ENCODE results near the gene MAPRE3. TPM values are rescaled to one million over a fixed set of nuclear protein-coding genes. Genes with fewer than 3 reads are reported as not detected.

The MAPRE3 gene
- total and polyA plus RNA-seq, 9 of the 15 experiments (the other 6 are each of a cell fraction or from before 2014, with no cell fraction given) = 0.70 to 43.2 (median 12.6) TPM

- no peak for TF ChIP-seq ZBTB34 (CRISPR knock-in tag; IDR thresholded peaks at IDR 0.05)
- TF ChIP-seq HDAC6 (IDR thresholded peaks at IDR 0.05; ENCODE audit: low read depth, low read length) = no peak
- no peak for TF ChIP-seq ZNF146 (CRISPR knock-in tag; IDR thresholded peaks at IDR 0.05; ENCODE audit: unreplicated experiment)
- no peak for TF ChIP-seq LEF1 (IDR thresholded peaks at IDR 0.05)
- no peak for TF ChIP-seq RBM17 (IDR thresholded peaks at IDR 0.05; ENCODE audit: borderline replicate concordance, low read depth, low read length)
- no peak for TF ChIP-seq TFE3 (CRISPR knock-in tag; IDR thresholded peaks at IDR 0.05)
- no peak for TF ChIP-seq HDAC8 (tag; IDR thresholded peaks at IDR 0.05)
- TF ChIP-seq ZNF316 (IDR thresholded peaks at IDR 0.05) = no peak
- no peak for TF ChIP-seq HMG20A (CRISPR knock-in tag; conservative IDR thresholded peaks at IDR 0.05)
- no peak for TF ChIP-seq KLF16 (IDR thresholded peaks at IDR 0.05)
- peak; percentile 83; the same call in 1 of the 2 replicates for TF ChIP-seq CGGBP1 (CRISPR knock-in tag; IDR thresholded peaks at IDR 0.05)
- no peak for TF ChIP-seq HBP1 (CRISPR knock-in tag; IDR thresholded peaks at IDR 0.05)
- peak in 1 of 2 experiments; percentile 48; a peak in 2 of 4 replicates for TF ChIP-seq KDM1A (IDR thresholded peaks at IDR 0.05)
- TF ChIP-seq SMARCB1 (IDR thresholded peaks at IDR 0.05; ENCODE audit: insufficient read length, low read depth) = no peak
- TF ChIP-seq ZNF395 (CRISPR knock-in tag; IDR thresholded peaks at IDR 0.05) = no peak; the same call in 1 of the 2 replicates
- TF ChIP-seq ZNF224 (CRISPR knock-in tag; IDR thresholded peaks at IDR 0.05) = no peak
- TF ChIP-seq MAFG (tag; conservative IDR thresholded peaks at IDR 0.05) = no peak
- peak; percentile 83 for TF ChIP-seq RB1 (IDR thresholded peaks at IDR 0.05; ENCODE audit: low read depth)
- TF ChIP-seq MIER1 (IDR thresholded peaks at IDR 0.05; ENCODE audit: low read depth) = no peak
- no peak for TF ChIP-seq STAT6 (CRISPR knock-in tag; IDR thresholded peaks at IDR 0.05)
- no peak for TF ChIP-seq BRD4 (IDR thresholded peaks at IDR 0.05)
Observed at GRCh38 chr2:27050281-27050995, 80.0 kb downstream of the MAPRE3 start (continued).

Measured in K562 (cell line).